Bronchial epithelial cell (primary cell): ENCODE data around the gene KIF14. TPM values are rescaled to one million over a fixed set of nuclear protein-coding genes. Genes with fewer than 3 reads are reported as not detected.
A peak's percentile ranks its signal among the peaks of the same experiment; 100 is the strongest.

Experiments used
- DNase-seq: peaks from one replicate; pipeline ENCODE4 v3.0.0-alpha.2; 2010; ENCODE audit warnings: low read depth
- FAIRE-seq: peaks from 2 replicates; lab custom pipeline; 2011; peaks lifted over from hg19 to GRCh38; lab: Jason Lieb, UNC
- H3K27me3 ChIP-seq: 2 replicates; pipeline ENCODE4 v1.5.1; 2011; ENCODE audit warnings: low read length; ENCODE audit not compliant: control insufficient read depth, insufficient read depth
- H3K36me3 ChIP-seq: 2 replicates; pipeline ENCODE4 v1.5.1; 2011; ENCODE audit warnings: low read length; ENCODE audit not compliant: control insufficient read depth, insufficient read depth
- H3K4me3 ChIP-seq: 2 replicates; pipeline ENCODE4 v1.5.1; 2011; ENCODE audit warnings: mild to moderate bottlenecking, low read depth, low read length, control low read depth
- CTCF ChIP-seq: IDR thresholded peaks from 2 replicates; pipeline ENCODE4 v1.5.1; 2011; ENCODE audit warnings: mild to moderate bottlenecking, moderate library complexity, low read length, control low read depth, inconsistent platforms; ENCODE audit not compliant: insufficient read depth, severe bottlenecking
- total RNA-seq: library from RNA; depleted of rRNA; stranded (reverse); fragments of >200 nt; gene quantifications from 2 replicates; pipeline ENCODE4 v1.2.1, GENCODE V29; 2014

The KIF14 gene
- total RNA-seq, 1 donor from 2014 or later = 0.79 TPM

- FAIRE-seq = no peak
- no peak for TF ChIP-seq CTCF
- no peak overlapping the region for H3K4me3 ChIP-seq
- H3K27me3 ChIP-seq = no peaks in the 10 kb centered on the region
- peaks cover 4% of the 10 kb centered on the region for H3K36me3 ChIP-seq
- DNase-seq = peak; percentile 84
These were observed 26.0 kb upstream of the KIF14 start for GRCh38 chr1:200646515-200646914.

- DNase-seq (no peak), FAIRE-seq (no peak)
- H3K27me3 ChIP-seq = no peaks in the 10 kb centered on the region
- H3K4me3 ChIP-seq = no peak overlapping the region
- TF ChIP-seq CTCF = no peak
- H3K36me3 ChIP-seq = peaks cover 4% of the 10 kb centered on the region
These were observed 23.5 kb upstream of the KIF14 start for GRCh38 chr1:200644021-200644420.

GRCh38 chr1:200642481-200642880, 21.9 kb upstream of the KIF14 start:
- Histone ChIP-seq H3K27me3 (no peaks in the 10 kb centered on the region), H3K4me3 (no peak overlapping the region), H3K36me3 (no peaks in the 10 kb centered on the region)
- FAIRE-seq (no peak), DNase-seq (no peak)
- TF ChIP-seq CTCF = no peak

GRCh38 chr1:200640963-200641401, 20.4 kb upstream of the KIF14 start:
- H3K36me3 ChIP-seq = no peaks in the 10 kb centered on the region
- no peaks in the 10 kb centered on the region for H3K27me3 ChIP-seq
- FAIRE-seq (no peak), DNase-seq (peak; percentile 58)
- H3K4me3 ChIP-seq = no peak overlapping the region
- TF ChIP-seq CTCF = no peak

GRCh38 chr1:200640373-200640962, 19.9 kb upstream of the KIF14 start:
- no peak for TF ChIP-seq CTCF
- Histone ChIP-seq H3K4me3 (no peak overlapping the region), H3K27me3 (no peaks in the 10 kb centered on the region), H3K36me3 (no peaks in the 10 kb centered on the region)
- DNase-seq (no peak), FAIRE-seq (no peak)

- H3K27me3 ChIP-seq = no peaks in the 10 kb centered on the region
- DNase-seq (no peak), FAIRE-seq (no peak)
- TF ChIP-seq CTCF = no peak
- no peak overlapping the region for H3K4me3 ChIP-seq
- H3K36me3 ChIP-seq = no peaks in the 10 kb centered on the region
These were observed 17.5 kb upstream of the KIF14 start for GRCh38 chr1:200638073-200638472.
